DND-41 (cell line): ENCODE data around the gene WNT8B.

Experiments used
- ATAC-seq: fragments of 200-7000 bp; cut with Tn5 transposase; 3 replicates; pipeline ENCODE4 v1.9.1; 2021; ENCODE audit warnings: low read depth; ENCODE audit not compliant: insufficient read depth
- DNase-seq: peaks from one replicate; pipeline ENCODE4 v3.0.0-alpha.2; 2020
- H2AFZ ChIP-seq: 2 replicates; pipeline ENCODE4 v1.6.0; 2012; ENCODE audit warnings: low read depth, low read length
- H3K27ac ChIP-seq: 2 replicates; pipeline ENCODE4 v1.5.1; 2012; ENCODE audit warnings: low read length, inconsistent platforms
- H3K27me3 ChIP-seq: fragments of 200-600 bp; sonication (generic); 2 replicates; pipeline ENCODE4 v1.6.0; 2012; ENCODE audit warnings: low read length, mild to moderate bottlenecking, inconsistent platforms; ENCODE audit not compliant: insufficient read depth, poor library complexity
- H3K36me3 ChIP-seq: 2 replicates; pipeline ENCODE4 v1.5.1; 2012; ENCODE audit warnings: low read length, inconsistent platforms; ENCODE audit not compliant: insufficient read depth
- H3K4me1 ChIP-seq: 2 replicates; pipeline ENCODE4 v1.5.1; 2012; ENCODE audit warnings: mild to moderate bottlenecking, low read length; ENCODE audit not compliant: insufficient read depth
- H3K4me2 ChIP-seq: 2 replicates; pipeline ENCODE4 v1.6.0; 2012; ENCODE audit warnings: mild to moderate bottlenecking, moderate library complexity, low read length, inconsistent platforms; ENCODE audit not compliant: insufficient read depth
- H3K4me3 ChIP-seq, 2 experiments: fragments of 200-600 bp in 1 of 2; shearing (Covaris generic) in 1 of 2; 2 replicates each; pipeline ENCODE4 v1.5.1; 2012 to 2016; ENCODE audit warnings: inconsistent platforms in 2 of 2, low read length in 2 of 2, mild to moderate bottlenecking in 2 of 2, low read depth in 1 of 2, moderate library complexity in 1 of 2
- H3K79me2 ChIP-seq: 2 replicates; pipeline ENCODE4 v1.6.0; 2012; ENCODE audit warnings: low read length, inconsistent platforms; ENCODE audit not compliant: insufficient read depth
- H3K9ac ChIP-seq: 2 replicates; pipeline ENCODE4 v1.6.0; 2012; ENCODE audit warnings: low read depth, mild to moderate bottlenecking, inconsistent platforms, low read length, moderate library complexity
- H3K9me3 ChIP-seq: 2 replicates; pipeline ENCODE4 v1.5.1; 2012; ENCODE audit warnings: low read length, moderate library complexity, mild to moderate bottlenecking, inconsistent platforms; ENCODE audit not compliant: insufficient read depth, severe bottlenecking
- H4K20me1 ChIP-seq: 2 replicates; pipeline ENCODE4 v1.6.0; 2012; ENCODE audit warnings: low read length; ENCODE audit not compliant: insufficient read depth
- CTCF ChIP-seq: IDR thresholded peaks from 2 replicates; pipeline ENCODE4 v1.5.1; 2012; ENCODE audit warnings: borderline replicate concordance, low read length, moderate library complexity, mild to moderate bottlenecking; ENCODE audit not compliant: poor library complexity, severe bottlenecking; ENCODE audit errors: extremely low read depth
- EZH2 ChIP-seq: IDR thresholded peaks from 3 replicates; pipeline ENCODE4 v1.6.1; 2012; ENCODE audit warnings: borderline replicate concordance, low read depth, mild to moderate bottlenecking, moderate library complexity, low read length, inconsistent platforms; ENCODE audit not compliant: severe bottlenecking

Gene WNT8B

GRCh38 chr10:100510533-100511308 lies 47.9 kb downstream of the WNT8B start:
- DNase-seq (peak; percentile 90), ATAC-seq (peak; percentile 77)
- H3K4me3 ChIP-seq = peak overlapping the region in 1 of 2 experiments; percentile 27; a peak in 2 of 4 replicates
- H3K79me2 ChIP-seq = peaks cover 13% of the 10 kb centered on the region
- H3K9ac ChIP-seq = peak overlapping the region; percentile 61
- H3K27me3 ChIP-seq = no peaks in the 10 kb centered on the region
- peak overlapping the region; percentile 92 for H3K27ac ChIP-seq
- H4K20me1 ChIP-seq = no peaks in the 10 kb centered on the region
- H3K9me3 ChIP-seq = no peaks in the 10 kb centered on the region
- peaks cover 73% of the 10 kb centered on the region for H3K4me1 ChIP-seq
- H3K36me3 ChIP-seq = peaks cover 27% of the 10 kb centered on the region
- TF ChIP-seq CTCF = peak; percentile 41
- TF ChIP-seq EZH2 = no peak
- peak overlapping the region; percentile 57 for H3K4me2 ChIP-seq
- H2AFZ ChIP-seq = no peak overlapping the region

- no peak for ATAC-seq
- Histone ChIP-seq H2AFZ (no peak overlapping the region), H3K36me3 (peaks cover 14% of the 10 kb centered on the region), H3K27me3 (no peaks in the 10 kb centered on the region), H3K9ac (no peak overlapping the region), H3K4me3 (no peak overlapping the region), H3K4me2 (no peak overlapping the region), H3K79me2 (no peaks in the 10 kb centered on the region), H3K27ac (no peak overlapping the region), H3K4me1 (peaks cover 36% of the 10 kb centered on the region), H3K9me3 (no peaks in the 10 kb centered on the region), H4K20me1 (no peaks in the 10 kb centered on the region)
- TF ChIP-seq EZH2 (no peak), CTCF (no peak)
- DNase-seq = no peak
Observed at GRCh38 chr10:100515612-100516011, 52.8 kb downstream of the WNT8B start.

GRCh38 chr10:100516847-100517246 lies 54.0 kb downstream of the WNT8B start:
- Histone ChIP-seq H3K27ac (peak overlapping the region; percentile 30; the same call in 1 of the 2 replicates), H3K79me2 (no peaks in the 10 kb centered on the region), H3K4me1 (peaks cover 24% of the 10 kb centered on the region), H3K4me2 (no peak overlapping the region), H3K27me3 (no peaks in the 10 kb centered on the region), H2AFZ (no peak overlapping the region), H3K36me3 (peaks cover 14% of the 10 kb centered on the region), H3K4me3 (no peak overlapping the region), H4K20me1 (no peaks in the 10 kb centered on the region), H3K9ac (no peak overlapping the region), H3K9me3 (no peaks in the 10 kb centered on the region)
- DNase-seq = no peak
- no peak for ATAC-seq
- TF ChIP-seq CTCF (peak; percentile 27), EZH2 (no peak)
